Measurements from ENCODE around the gene UROC1.

- TF ChIP-seq, protein P1, sequence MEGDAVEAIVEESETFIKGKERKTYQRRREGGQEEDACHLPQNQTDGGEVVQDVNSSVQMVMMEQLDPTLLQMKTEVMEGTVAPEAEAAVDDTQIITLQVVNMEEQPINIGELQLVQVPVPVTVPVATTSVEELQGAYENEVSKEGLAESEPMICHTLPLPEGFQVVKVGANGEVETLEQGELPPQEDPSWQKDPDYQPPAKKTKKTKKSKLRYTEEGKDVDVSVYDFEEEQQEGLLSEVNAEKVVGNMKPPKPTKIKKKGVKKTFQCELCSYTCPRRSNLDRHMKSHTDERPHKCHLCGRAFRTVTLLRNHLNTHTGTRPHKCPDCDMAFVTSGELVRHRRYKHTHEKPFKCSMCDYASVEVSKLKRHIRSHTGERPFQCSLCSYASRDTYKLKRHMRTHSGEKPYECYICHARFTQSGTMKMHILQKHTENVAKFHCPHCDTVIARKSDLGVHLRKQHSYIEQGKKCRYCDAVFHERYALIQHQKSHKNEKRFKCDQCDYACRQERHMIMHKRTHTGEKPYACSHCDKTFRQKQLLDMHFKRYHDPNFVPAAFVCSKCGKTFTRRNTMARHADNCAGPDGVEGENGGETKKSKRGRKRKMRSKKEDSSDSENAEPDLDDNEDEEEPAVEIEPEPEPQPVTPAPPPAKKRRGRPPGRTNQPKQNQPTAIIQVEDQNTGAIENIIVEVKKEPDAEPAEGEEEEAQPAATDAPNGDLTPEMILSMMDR (IDR thresholded peaks at IDR 0.05; ENCODE audit: insufficient read depth, low read length): no peak
- no peak for TF ChIP-seq REST (IDR thresholded peaks at IDR 0.05; ENCODE audit: insufficient replicate concordance, low read depth)
Observed at GRCh38 chr3:126537116-126537729, 19.6 kb upstream of the UROC1 start.

Measured in HL-60 (cell line).